GM19025 (cell line): ENCODE measurements around the gene DDIT3.
"Not testable (repeated sequence)": the region's sequence is repeated elsewhere in the genome, so short reads cannot be mapped to it uniquely, and the experiment has no call there.

Experiments
- ATAC-seq: cut with Tn5 transposase; IDR thresholded peaks from one replicate; pipeline ENCODE4 v1.9.1; 2021; ENCODE audit warnings: mild to moderate bottlenecking, low read depth, moderate library complexity; ENCODE audit not compliant: unreplicated experiment

The DDIT3 gene

DNA sequence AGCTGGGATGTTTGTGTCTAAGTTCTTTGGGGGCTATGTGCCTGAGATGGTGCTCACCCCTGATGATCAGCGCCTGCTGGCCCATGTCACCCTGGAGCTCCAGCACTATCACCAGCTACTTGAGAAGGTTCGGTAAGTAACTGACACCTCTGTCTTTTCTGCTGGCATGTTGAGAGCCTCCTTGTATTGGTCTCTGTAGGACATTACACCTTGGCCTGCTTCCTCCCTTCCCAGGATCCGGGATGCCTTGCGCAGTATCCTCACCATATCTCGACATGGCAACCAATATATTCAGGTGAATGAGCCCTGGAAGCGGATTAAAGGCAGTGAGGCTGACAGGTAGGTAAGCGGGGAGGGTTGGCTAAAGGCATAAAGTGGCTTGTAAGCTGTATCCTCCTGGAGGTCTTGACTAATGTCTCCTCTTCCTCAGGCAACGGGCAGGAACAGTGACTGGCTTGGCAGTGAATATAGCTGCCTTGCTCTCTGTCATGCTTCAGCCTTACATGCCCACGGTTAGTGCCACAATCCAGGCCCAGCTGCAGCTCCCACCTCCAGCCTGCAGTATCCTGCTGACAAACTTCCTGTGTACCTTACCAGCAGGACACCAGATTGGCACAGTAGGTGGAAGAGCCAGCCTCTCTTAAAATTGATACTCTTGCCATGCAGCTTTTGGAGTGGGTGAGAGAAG, 5.5 kb downstream of the DDIT3 start:
- no peak for ATAC-seq

DNA sequence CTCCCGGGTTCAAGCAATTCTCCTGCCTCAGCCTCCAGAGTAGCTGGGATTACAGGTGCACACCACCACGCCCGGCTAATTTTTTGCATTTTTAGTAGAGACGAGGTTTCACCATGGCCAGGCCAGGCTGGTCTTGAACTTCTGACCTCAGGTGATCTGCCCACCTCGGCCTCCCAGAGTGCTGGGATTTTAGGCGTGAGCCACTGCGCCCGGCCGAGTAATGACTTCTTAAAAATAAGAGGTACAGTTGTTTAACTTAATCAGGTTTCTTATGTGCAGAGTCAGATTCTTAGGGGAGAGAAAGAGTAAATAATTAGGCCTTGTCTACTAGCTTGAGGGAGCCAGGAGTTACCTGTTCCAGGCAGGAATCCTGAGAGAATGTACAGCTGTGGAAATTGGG, 6.1 kb downstream of the DDIT3 start:
- ATAC-seq, result not testable (repeated sequence)

DNA sequence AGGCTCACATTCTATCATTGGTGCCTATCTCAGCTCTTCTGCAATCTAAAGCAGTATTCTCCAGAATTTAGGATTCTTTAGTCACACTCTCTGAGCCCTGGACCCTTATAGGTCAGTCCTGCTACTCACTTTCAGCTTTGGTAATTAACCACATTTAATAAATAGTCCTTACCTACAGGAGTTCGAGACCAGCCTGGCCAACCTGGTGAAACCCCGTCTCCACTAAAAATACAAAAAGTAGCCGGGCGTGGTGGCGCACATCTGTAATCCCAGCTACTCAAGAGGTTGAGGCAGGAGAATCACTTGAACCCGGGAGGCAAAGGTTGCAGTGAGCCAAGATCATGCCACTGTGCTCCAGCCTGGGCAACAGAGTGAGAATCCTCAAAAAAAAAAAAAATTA, 6.6 kb downstream of the DDIT3 start:
- ATAC-seq, result not testable (repeated sequence)

DNA sequence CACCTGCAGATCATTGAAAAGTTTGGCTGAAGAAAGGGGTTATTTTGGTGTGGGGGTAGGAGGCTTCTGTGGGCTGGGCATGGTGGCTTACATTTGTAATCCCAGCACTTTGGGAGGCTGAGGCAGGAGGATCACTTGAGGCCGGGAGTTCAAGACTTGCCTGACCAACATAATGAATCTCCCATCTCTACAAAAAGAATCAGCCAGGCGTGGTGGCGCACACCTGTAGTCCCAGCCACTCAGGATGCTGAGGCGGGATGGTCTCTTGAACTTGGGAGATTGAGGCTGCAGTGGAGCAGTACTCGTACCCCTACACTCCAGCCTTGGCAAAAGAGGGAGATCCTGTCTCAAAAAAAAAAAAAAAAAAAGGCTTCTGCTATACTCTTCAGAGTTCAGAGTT, 7.0 kb downstream of the DDIT3 start:
- no peak for ATAC-seq

DNA sequence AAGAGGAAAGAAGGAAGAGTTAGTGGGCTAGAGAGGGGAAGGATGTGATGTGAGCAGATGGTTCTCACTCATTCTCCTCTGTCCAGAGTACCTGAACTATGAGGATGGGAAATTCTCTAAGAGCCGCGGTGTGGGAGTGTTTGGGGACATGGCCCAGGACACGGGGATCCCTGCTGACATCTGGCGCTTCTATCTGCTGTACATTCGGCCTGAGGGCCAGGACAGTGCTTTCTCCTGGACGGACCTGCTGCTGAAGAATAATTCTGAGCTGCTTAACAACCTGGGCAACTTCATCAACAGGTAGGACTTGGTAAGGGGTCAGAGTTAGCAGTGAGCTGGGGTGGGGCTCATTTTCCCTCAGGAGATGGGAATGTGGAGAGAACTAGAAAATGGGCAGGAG, 7.6 kb downstream of the DDIT3 start:
- ATAC-seq, result no peak

DNA sequence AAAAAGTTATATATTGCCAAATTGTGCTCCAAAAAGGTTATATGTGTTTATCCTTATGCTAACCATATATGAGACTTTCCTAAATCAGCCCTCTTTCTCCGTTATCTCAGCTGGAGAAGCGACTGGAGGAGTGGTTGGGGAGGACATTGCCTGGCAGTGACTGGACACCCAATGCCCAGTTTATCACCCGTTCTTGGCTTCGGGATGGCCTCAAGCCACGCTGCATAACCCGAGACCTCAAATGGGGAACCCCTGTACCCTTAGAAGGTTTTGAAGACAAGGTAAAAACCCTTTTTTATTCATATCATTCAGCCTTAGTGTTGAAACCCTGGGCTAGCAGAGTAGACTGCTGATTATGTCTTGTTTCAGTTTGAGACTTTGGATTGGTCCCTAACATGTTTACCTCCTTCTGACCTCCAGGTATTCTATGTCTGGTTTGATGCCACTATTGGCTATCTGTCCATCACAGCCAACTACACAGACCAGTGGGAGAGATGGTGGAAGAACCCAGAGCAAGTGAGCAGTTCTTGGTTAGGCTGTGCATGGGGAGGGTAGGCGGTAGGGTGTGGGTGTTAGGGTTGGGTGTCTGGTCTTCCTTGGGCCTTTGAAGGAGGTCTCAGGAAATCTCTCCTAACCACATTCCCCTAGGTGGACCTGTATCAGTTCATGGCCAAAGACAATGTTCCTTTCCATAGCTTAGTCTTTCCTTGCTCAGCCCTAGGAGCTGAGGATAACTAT, 8.6 kb downstream of the DDIT3 start:
- no peak for ATAC-seq

DNA sequence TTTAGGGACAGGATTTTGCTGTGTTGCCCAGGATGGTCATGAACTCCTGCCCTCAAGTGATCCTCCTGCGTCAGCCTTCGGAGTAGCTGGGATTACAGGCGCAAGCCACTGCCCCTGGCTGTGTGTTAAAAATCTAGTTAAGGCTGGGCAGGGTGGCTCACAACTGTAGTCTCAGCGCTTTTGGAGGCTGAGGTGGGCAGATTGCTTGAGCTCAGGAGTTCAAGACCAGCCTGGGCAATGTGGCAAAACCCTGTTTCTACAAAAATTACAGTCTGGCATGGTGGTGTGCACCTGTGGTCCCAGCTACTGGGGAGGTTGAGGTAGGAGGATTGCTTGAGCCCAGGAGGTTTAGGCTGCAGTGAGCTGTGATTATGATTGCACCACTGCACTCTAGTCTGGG, 9.2 kb downstream of the DDIT3 start:
- ATAC-seq, result no peak

DNA sequence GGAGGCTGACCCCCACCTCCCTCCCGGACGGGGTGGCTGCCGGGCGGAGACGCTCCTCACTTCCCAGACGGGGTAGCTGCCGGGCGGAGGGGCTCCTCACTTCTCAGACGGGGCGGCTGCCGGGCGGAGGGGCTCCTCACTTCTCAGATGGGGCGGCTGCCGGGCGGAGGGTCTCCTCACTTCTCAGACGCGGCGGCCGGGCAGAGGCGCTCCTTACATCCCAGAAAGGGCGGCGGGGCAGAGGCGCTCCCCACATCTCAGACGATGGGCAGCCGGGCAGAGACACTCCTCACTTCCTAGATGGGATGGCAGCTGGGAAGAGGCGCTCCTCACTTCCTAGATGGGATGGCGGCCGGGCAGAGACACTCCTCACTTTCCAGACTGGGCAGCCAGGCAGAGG, 12.5 kb downstream of the DDIT3 start:
- not testable (repeated sequence) for ATAC-seq

DNA sequence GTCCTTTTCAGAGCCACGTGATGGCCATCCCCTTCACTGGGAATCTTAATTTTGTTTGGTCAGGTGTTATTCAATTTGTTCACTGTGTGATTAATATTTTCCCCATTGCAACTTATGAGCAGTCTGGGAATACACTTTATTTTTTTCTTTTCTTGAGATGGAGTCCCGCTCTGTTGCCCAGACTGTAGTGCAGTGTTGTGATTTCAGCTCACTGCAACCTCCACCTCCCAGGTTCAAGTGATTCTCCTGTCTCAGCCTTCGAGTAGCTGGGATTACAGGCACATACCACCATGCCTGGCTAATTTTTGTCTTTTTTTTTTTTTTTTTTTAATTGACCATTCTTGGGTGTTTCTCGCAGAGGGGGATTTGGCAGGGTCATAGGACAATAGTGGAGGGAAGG, 13.8 kb downstream of the DDIT3 start:
- not testable (repeated sequence) for ATAC-seq

DNA sequence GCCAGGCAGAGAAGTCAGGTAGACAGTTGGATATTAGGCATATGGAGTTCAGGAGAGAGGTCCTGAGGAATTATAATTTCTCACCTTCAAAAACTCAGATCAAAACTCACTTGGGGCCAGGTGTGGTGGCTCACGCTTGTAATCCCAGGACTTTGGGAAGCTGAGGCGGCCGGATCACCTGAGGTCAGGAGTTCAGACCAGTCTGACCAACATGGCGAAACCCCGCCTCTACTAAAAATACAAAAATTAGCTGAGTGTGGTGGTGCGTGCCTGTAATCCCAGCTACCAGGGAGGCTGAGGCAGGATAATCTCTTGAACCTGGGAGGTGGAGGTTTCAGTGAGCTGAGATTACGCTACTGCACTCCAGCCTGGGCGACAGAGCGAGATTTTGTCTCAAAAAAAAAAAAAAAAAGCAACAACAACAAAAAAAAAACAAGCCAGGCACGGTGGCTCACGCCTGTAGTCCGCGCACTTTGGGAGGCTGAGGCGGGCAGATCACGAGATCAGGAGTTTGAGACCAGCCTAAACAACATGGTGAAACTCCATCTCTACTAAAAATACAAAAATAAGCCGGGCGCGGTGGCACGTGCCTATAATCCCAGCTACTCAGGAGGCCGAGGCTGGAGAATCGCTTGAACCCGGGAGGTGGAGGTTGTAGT, 17.9 kb downstream of the DDIT3 start:
- not testable (repeated sequence) for ATAC-seq

DNA sequence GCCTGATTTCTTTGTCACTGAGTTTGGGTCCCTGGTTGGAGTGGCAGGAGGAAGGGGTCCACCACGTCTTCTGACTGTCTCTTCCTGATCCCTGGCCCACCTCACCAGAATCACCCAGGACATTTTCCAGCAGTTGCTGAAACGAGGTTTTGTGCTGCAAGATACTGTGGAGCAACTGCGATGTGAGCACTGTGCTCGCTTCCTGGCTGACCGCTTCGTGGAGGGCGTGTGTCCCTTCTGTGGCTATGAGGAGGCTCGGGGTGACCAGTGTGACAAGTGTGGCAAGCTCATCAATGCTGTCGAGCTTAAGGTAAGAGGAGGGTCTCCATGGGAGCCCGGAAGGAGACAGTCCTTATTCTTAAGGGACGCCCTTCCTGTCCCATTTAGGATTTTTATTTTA, 20.1 kb downstream of the DDIT3 start:
- no peak for ATAC-seq

DNA sequence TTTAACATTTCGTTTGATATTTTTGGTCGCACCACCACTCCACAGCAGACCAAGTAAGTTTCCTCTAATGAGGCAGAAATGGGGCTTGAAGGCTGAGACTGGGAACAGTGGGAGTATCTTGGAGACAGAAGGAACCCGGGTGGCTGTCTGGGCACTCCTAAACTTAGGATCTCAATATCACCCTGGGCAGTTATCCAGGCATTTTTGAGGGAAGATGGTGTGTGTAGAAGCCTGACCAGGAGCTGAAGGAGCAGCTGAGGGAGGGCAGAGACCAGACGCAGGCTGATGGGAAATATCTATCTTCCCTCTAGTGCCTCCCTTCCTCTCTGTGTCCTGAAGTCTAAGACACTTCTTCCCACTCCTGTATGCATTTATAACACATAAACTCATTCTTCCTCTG, 21.7 kb downstream of the DDIT3 start:
- ATAC-seq, result no peak

DNA sequence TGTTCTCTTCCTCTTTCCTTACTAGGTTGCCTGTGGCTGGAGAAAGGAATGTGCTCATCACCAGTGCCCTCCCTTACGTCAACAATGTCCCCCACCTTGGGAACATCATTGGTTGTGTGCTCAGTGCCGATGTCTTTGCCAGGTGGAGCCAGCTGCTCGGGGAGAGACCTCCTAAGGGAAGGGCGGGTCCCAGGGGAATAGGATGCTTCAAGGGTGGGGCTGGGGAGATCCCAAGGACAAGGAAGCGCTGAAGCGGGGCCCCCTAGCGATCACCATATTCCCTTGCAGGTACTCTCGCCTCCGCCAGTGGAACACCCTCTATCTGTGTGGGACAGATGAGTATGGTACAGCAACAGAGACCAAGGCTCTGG, 22.2 kb downstream of the DDIT3 start:
- no peak for ATAC-seq

DNA sequence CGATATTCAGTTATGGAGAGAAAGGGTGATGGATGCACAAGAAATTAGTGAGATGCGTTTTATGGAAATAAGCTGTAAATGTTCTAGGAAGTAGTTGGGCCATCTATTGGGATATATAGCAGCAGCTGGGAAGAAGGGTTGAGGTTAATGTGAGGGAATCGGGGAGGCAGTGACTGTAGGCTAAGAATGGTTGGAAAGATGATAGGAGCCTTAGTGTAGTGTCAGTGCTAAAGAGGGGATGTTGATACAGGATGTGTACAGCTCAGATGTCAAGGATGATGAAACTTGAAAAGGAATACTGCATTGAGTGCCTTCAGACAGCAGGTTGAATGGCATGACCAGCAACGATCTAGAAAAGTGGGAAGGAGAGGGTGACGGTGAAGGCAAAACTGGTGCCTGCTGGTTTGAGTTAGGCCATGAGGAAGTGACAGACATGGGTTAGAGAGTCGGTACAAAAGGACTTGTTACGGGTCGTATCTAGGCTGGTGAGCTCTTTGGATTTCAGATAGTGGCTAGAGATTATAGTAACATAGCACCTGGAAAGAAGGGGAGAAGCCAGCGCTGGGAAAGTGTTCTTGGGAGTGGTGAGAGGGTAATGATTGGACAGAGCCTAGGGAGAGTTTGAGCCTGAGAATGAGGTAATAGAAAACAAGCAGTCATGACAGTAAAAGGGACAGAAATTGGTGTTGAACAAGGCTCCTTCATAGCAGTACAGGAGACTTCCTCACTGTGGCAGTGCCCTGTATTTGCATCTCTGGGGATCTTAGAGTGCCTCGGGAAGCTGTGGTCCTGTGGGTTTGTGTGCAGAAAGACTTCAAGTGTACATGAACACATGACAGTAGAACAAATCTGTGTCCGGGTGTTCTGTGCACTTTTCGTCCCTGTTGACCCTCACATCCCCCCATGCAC, 22.8 kb downstream of the DDIT3 start:
- ATAC-seq, result no peak

DNA sequence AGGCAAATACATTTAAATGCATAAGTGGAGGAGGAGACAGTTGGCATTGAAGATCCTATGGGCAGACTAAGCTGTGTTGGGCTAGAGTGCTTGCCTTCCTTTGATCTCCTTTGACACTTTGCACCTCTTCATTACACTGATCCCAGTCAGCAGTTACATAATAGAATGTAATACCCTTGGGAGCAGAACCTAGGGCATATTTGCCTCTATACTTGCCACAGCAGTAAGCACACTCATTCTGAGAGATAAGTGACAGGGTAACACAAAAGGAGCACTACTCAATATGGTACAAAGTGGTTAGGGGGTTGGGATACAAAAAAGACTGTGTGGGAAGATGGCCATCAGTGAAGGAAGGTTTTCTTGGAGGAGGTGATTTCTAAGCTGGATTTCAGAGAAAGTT, 23.5 kb downstream of the DDIT3 start:
- ATAC-seq, result no peak

DNA sequence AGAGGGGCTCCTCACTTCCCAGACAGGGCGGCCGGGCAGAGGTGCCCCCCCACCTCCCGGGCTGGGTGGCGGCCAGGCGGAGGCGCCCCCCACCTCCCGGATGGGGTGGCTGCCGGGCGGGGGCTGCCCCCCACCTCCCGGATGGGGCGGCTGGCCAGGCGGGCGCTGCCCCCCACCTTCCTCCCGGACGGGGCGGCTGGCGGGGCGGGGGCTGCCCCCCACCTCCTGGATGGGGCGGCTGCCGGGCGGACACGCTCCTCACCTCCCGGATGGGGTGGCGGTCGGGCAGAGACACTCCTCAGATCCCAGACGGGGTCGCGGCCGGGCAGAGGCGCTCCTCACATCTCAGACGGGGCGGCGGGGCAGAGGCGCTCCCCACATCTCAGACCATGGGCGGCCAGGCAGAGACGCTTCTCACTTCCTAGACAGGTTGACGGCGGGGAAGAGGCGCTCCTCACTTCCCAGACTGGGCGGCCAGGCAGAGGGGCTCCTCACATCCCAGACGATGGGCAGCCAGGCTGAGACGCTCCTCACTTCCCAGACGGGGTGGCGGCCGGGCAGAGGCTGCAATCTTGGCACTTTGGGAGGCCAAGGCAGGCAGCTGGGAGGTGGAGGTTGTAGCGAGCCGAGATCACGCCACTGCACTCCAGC, 25.1 kb downstream of the DDIT3 start:
- ATAC-seq, result not testable (repeated sequence)

DNA sequence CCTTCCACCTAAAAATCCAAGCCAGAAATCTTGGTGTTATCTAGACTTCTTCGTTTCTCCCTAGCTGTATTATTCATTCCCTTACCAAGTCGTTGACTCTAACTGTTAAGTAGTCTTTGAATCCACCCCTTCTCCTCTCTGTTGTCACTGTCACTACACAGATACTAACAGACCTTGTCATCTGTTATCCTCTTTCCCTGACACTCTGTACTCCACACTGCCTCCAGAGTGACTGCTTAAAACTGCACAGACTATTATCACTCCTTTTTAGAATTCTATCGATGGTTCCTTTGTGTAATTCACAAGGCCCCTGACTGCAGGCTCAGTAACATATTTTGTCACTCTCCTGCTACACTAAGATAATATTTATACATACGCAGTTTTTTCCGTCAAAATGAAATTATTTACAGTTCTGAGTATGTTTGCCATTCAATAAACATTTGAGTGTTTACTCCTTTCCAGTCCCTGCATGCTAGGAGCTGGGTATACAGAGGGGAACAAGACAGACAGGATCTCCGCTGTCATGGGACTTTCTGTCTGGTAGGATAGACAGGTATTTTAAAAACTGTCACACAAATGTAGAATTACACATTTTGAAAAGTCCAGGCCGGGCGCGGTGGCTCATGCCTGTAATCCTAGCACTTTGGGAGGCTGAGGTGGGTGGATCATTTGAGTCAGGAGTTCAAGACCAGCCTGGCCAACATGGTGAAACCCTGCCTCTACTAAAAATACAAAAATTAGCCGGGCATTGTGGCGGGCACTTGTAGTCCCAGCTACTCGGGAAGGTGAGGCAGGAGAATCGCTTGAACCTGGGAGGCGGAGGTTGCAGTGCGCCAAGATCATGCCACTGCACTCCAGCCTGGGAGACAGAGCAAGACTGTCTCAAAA, 28.7 kb downstream of the DDIT3 start:
- no peak for ATAC-seq

DNA sequence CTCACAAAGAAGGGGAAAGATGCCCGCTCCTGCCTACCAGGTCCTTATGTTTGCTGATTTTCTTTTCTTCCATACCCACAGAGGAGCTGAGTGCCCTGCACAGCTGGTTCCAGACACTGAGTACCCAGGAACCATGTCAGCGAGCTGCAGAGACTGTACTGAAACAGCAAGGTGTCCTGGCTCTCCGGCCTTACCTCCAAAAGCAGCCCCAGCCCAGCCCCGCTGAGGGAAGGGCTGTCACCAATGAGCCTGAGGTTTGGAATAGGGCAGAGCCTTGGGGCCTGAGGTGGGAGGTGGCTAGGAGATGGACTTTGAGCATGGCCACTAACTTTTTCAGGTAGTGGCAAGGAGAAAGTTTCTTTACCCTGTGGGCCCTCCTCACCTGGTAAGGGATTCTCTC, 30.2 kb downstream of the DDIT3 start:
- no peak for ATAC-seq

DNA sequence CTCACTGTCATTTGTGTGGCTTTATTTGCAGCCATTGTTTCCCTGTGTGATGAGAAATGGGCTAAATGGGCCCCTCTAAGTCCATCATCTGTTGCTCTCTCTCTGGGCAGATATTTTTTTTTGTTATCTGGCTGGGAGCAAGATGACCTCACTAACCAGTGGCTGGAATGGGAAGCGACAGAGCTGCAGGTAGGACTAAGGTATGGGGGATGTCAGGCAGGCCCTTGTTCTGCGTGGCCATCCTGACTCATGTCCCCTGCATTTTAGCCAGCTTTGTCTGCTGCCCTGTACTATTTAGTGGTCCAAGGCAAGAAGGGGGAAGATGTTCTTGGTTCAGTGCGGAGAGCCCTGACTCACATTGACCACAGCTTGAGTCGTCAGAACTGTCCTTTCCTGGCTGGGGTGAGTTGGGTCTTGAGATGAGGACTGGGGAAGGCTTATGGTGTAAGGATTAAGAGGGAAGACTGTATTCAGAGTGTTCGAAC, 31.1 kb downstream of the DDIT3 start:
- ATAC-seq, result no peak
